Measurements from ENCODE around the gene RABGAP1L.
"Not testable (repeated sequence)": the region's sequence is repeated elsewhere in the genome, so short reads cannot be mapped to it uniquely, and the experiment has no call there.

Gene RABGAP1L

DNA sequence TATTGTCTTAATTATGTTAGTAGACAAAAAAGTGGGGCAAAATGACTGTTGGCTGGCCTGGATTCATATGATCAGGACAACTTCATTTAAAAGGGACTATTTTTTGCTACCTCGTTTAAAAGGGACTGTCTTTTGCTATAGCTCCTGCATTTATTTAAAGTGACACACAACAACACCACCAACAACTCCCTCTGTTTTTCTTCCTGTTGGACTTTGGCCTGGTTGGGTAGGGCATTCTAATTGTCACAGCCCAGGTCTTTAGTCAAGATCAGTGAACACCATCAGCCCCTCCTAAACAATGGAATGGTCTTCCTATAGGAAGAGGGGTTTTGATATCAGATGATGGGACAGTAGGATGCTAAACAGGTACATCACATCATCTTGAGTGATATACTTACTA is 530.2 kb downstream of the RABGAP1L start:
- DNase-seq = no peak

- DNase-seq = no peak
Observed at GRCh38 chr1:174690266-174690665, 530.9 kb downstream of the RABGAP1L start.

GRCh38 chr1:174692313-174692712 is 533.0 kb downstream of the RABGAP1L start:
- no peak for DNase-seq

GRCh38 chr1:174693085-174693484 is 533.8 kb downstream of the RABGAP1L start:
- no peak for DNase-seq

DNA sequence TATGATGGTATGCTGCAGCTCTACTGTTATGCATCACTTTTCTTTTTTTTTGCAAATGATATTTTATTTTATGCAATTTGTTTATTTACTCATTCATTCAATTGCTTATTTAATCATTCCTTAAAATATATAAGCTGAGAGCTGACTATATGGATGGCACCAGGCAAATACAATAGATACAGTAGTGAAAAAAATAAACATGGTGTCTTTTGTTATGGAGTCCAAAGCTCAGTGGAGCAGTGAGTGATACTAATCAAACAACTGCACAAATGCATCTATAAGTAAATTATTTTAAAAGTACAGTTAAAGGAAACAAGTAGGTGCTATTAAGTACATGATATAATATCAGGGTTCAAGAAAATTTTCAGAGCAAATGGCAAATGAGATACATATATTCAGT is 534.2 kb downstream of the RABGAP1L start:
- DNase-seq = not testable (repeated sequence)

DNA sequence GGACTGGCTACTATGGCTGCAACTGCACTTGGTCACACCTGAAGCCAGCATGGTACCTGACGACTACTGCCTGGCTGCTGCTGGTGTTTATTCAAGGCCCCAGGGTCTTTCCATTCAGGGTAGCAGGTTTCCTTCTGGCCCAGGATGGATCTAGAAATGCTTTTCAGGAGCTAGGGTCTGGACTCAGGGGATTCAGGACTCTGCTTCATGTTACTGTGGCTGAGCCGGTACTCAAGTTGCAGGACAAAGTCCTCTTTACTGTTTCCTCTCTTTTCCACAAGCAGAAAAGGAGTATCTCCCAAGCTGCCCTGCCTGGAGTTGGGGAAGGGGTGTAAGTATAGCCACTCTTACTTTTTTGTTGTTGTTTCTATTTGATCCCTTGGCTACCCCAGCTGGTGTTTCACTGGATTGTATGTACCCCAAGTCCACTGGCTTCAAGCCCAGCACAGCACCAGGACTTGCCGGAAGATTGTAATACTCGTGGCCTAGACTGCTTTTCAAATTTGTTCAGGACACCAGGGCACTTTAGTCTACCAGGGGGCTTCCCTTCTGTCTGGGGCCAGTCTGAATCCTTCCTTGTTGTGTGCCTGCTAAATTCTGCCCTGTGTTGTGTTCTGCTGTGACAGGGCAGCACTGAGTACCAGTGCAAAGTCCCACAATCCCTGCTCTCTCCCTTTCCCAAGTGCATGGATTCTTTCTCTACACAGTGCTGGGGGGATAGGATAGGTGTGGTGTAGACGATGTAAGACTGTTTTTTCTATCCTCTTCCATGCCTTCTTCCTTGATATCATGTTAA is 536.9 kb downstream of the RABGAP1L start:
- no peak for DNase-seq

GRCh38 chr1:174700314-174700713 is 541.0 kb downstream of the RABGAP1L start:
- no peak for DNase-seq

GRCh38 chr1:174700775-174701174 is 541.5 kb downstream of the RABGAP1L start:
- DNase-seq = no peak

GRCh38 chr1:174701565-174701964 is 542.2 kb downstream of the RABGAP1L start:
- DNase-seq = no peak

GRCh38 chr1:174702011-174702410 is 542.7 kb downstream of the RABGAP1L start:
- DNase-seq = no peak

DNA sequence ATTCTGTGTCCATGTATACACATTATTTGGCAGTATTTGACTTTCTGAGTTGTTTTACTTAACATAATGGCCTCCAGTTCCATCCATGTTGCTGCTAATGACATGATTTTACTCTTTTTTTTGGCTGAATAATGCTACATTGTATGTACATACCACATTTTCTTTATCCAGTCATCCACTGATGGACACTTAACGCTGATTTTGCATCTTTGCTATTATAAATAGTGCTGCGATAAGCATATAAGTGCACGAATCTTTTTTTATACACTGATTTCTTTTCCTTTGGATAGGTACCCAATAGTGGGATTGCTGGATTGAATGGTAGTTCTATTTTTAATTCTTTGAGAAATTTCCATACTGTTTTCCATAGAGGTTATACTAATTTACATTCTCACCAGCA is 544.0 kb downstream of the RABGAP1L start:
- no peak for DNase-seq

DNA sequence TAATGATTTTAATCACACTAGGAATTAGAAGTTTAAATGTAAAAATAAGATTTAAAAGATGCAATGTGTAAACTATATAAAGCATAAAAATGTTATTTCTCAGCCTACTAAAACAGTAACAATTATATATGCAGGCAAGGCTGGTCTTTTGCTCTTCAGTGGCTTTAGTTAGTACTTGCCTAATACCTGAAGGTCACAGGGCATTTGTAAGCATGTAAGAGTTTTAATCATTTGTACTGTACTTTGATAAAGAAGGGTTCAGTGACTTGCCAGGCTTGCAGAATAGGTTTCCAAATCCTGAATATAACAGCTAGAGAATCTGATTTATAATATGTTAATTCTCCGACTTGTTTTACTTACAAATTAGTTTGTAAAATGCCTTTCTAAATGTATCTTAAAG is 545.0 kb downstream of the RABGAP1L start:
- DNase-seq = no peak

GRCh38 chr1:174710868-174711845 is 551.8 kb downstream of the RABGAP1L start:
- DNase-seq = no peak

DNA sequence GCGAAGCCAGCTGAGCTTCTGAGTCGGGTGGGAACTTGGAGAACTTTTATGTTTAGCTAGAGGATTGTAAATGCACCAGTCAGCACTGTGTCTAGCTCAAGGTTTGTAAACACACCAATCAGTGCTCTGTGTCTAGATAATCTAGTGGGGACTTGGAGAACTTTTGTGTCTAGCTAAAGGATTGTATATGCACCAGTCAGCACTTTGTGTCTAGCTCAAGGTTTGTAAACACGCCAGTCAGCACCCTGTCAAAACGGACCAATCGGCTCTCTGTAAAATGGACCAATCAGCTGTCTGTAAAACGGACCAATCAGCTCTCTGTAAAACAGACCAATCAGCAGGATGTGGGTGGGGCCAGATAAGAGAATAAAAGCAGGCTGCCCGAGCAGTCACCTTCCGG is 552.5 kb downstream of the RABGAP1L start:
- not testable (repeated sequence) for DNase-seq

- no peak for DNase-seq
Observed at GRCh38 chr1:174712541-174712940, 553.2 kb downstream of the RABGAP1L start.

GRCh38 chr1:174713796-174714195 is 554.5 kb downstream of the RABGAP1L start:
- DNase-seq = no peak

DNA sequence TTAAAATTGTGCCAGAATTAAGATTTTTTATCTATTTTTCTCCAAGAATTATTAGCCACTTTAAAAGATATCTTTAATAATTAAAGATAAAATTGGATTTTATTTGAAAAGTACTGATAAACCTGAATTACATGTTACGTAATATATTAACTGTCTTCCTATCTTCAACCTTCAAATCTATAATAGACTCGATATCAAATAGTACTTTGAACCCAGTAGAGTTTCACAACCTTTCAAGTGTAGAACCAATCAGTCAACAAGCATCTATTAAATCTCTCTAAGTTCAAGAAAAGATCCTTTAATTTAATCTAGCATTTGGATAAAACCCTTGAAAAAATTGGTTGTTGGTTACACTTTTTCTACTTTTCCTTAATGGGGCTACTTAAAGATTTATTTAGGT is 559.9 kb downstream of the RABGAP1L start:
- DNase-seq = no peak

- no peak for DNase-seq
Observed at GRCh38 chr1:174720618-174721017, 561.3 kb downstream of the RABGAP1L start.

GRCh38 chr1:174721246-174721645 is 561.9 kb downstream of the RABGAP1L start:
- DNase-seq = no peak

GRCh38 chr1:174723816-174724215 is 564.5 kb downstream of the RABGAP1L start:
- no peak for DNase-seq

GRCh38 chr1:174724219-174724618 is 564.9 kb downstream of the RABGAP1L start:
- DNase-seq = no peak

DNA sequence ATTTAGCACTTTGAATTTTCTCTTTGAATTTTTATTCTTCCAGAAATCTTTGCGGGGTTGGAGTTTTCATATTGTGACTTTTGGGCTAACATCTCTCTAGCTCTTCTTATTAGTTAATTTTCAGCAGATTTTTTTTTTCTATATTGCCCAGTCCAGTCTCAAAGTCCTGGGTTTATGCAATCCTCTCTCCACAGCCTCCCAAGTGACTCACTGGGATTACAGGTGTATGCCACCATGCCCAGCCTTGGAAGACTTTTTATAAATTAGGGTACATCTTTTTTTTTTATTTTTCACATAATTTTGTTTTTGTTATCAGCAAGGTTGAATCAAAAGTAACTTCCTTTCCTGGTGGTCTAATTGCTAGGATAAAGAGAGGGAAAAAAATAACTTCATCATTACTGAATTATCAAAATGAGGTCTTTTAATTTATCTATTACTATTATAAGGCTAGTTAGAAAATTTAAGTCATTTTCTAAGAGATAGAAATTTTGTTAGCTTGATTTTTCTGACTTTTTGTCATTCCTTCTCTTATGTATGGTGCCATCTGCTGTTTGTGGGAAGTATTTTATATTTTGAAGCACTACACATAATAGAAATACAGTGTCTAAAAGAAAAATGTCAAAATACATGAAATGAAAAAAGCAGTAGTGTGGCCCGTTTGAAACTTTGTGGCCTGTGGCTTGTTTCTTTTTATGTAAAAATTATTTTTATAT is 567.0 kb downstream of the RABGAP1L start:
- DNase-seq = no peak

Data from activated CD4-positive, alpha-beta T cell treated with anti-CD3 and anti-CD28 coated beads for 48 hours (primary cell).